Cardiac septum (tissue), 1 donor: Measurements from ENCODE around the gene ARL14EPL. TPM values are rescaled to one million over a fixed set of nuclear protein-coding genes. Genes with fewer than 3 reads are reported as not detected.

Experiments used
- total RNA-seq: library from RNA; stranded (reverse); fragmentation: NEBNext Ultra II Directional; extraction: Animal tissue kit (Norgen Biotek cat#: 25700); gene quantifications from one replicate; pipeline ENCODE4 v1.2.1, GENCODE V29; 2021
- donor health status: DM: no; HTN: no; CAD: no.

The ARL14EPL gene
- total RNA-seq, 1 donor from 2014 or later: not detected

Other genes starting within 250 kb of the ARL14EPL start
- gene CDO1, start 215.8 kb upstream of the ARL14EPL start, total RNA-seq: 3.6 TPM
- 22.5 TPM for gene ATG12, start 190.9 kb upstream of the ARL14EPL start, total RNA-seq
- gene AP3S1, start 190.5 kb upstream of the ARL14EPL start, total RNA-seq: 56.6 TPM
- 0.27 TPM for gene LVRN, start 70.0 kb upstream of the ARL14EPL start, total RNA-seq
- 27.5 TPM for gene COMMD10, start 52.6 kb downstream of the ARL14EPL start, total RNA-seq